Mesenchymal stem cell (in vitro differentiated cells and primary cell): ENCODE measurements around the gene PCGF5.
A peak's percentile ranks its signal among the peaks of the same experiment; 100 is the strongest.

Experiments
- DNase-seq: peaks from one replicate; pipeline ENCODE4 v3.0.0-alpha.2; 2013
- H2AFZ ChIP-seq: one replicate; pipeline ENCODE4 v1.6.1; 2013; ENCODE audit warnings: low read depth, mild to moderate bottlenecking, control low read depth, inconsistent platforms, low read length, moderate library complexity
- H2AK5ac ChIP-seq: 2 replicates; pipeline ENCODE4 v1.6.1; 2013; ENCODE audit warnings: low read length, moderate library complexity, mild to moderate bottlenecking, inconsistent platforms; ENCODE audit not compliant: severe bottlenecking
- H2BK120ac ChIP-seq: one replicate; pipeline ENCODE4 v1.6.1; 2013; ENCODE audit warnings: low read depth, mild to moderate bottlenecking, inconsistent platforms, low read length, moderate library complexity
- H2BK12ac ChIP-seq, 2 experiments: one replicate each; pipeline ENCODE4 v1.6.1; 2013; ENCODE audit warnings: inconsistent platforms in 2 of 2, low read length in 2 of 2, mild to moderate bottlenecking in 2 of 2, moderate library complexity in 2 of 2, control low read depth in 1 of 2
- H2BK15ac ChIP-seq: one replicate; pipeline ENCODE4 v1.6.1; 2013; ENCODE audit warnings: mild to moderate bottlenecking, low read depth, inconsistent platforms; ENCODE audit not compliant: poor library complexity, severe bottlenecking
- H2BK5ac ChIP-seq: 2 replicates; pipeline ENCODE4 v1.6.1; 2013; ENCODE audit warnings: low read depth, mild to moderate bottlenecking, low read length, control low read depth, inconsistent platforms; ENCODE audit not compliant: poor library complexity, severe bottlenecking
- H3K14ac ChIP-seq, 2 experiments: one replicate each; pipeline ENCODE4 v1.6.1; 2013; ENCODE audit warnings: inconsistent platforms in 2 of 2, low read length in 2 of 2, control low read depth in 1 of 2, mild to moderate bottlenecking in 1 of 2, moderate library complexity in 1 of 2
- H3K18ac ChIP-seq, 2 experiments: one replicate each; pipeline ENCODE4 v1.6.1; 2013; ENCODE audit warnings: inconsistent platforms in 2 of 2, low read length in 2 of 2, control low read depth in 1 of 2, low read depth in 1 of 2, mild to moderate bottlenecking in 1 of 2
- H3K23ac ChIP-seq, 2 experiments: one replicate each; pipeline ENCODE4 v1.6.1; 2013; ENCODE audit warnings: inconsistent platforms in 2 of 2, low read length in 2 of 2, mild to moderate bottlenecking in 2 of 2, moderate library complexity in 2 of 2, control low read depth in 1 of 2
- H3K27ac ChIP-seq: 2 replicates; pipeline ENCODE4 v1.5.1; 2013; ENCODE audit warnings: mild to moderate bottlenecking, moderate library complexity, low read length, control low read depth, inconsistent platforms; ENCODE audit not compliant: poor library complexity, severe bottlenecking
- H3K27me3 ChIP-seq, 2 experiments: 2 replicates each; pipeline versions ENCODE4 v1.6.1 to v1.7.0; 2013; ENCODE audit warnings: low read length in 2 of 2, mild to moderate bottlenecking in 2 of 2, moderate library complexity in 2 of 2, control low read depth in 1 of 2, inconsistent platforms in 1 of 2; ENCODE audit not compliant: control insufficient read depth in 1 of 2, insufficient read depth in 1 of 2
- H3K36me3 ChIP-seq, 2 experiments: 2 replicates each; pipeline versions ENCODE4 v1.6.1 to v1.7.0; 2013; ENCODE audit warnings: low read length in 2 of 2, control low read depth in 1 of 2, inconsistent platforms in 1 of 2, low read depth in 1 of 2, mild to moderate bottlenecking in 1 of 2; ENCODE audit not compliant: insufficient read depth in 2 of 2, control insufficient read depth in 1 of 2
- H3K4ac ChIP-seq, 2 experiments: one replicate each; pipeline ENCODE4 v1.6.1; 2013; ENCODE audit warnings: inconsistent platforms in 2 of 2, low read length in 2 of 2, mild to moderate bottlenecking in 2 of 2, moderate library complexity in 2 of 2, control low read depth in 1 of 2, low read depth in 1 of 2
- H3K4me1 ChIP-seq: 2 replicates; pipeline ENCODE4 v1.6.1; 2013; ENCODE audit warnings: low read depth, low read length, control low read depth; ENCODE audit not compliant: control insufficient read depth, insufficient read depth
- H3K4me2 ChIP-seq: 2 replicates; pipeline ENCODE4 v1.6.1; 2013; ENCODE audit warnings: low read length, mild to moderate bottlenecking, inconsistent platforms; ENCODE audit not compliant: poor library complexity, severe bottlenecking
- H3K4me3 ChIP-seq, 2 experiments: 2 replicates each; pipeline versions ENCODE4 v1.5.1 to v1.7.0; 2013; ENCODE audit warnings: low read length in 2 of 2, mild to moderate bottlenecking in 2 of 2, control low read depth in 1 of 2, low read depth in 1 of 2; ENCODE audit not compliant: insufficient read depth in 1 of 2
- H3K79me1 ChIP-seq: replicated peaks from 2 replicates; pipeline ENCODE4 v1.6.1; 2013; ENCODE audit warnings: mild to moderate bottlenecking, control low read depth, low read length, inconsistent platforms; ENCODE audit not compliant: poor library complexity, severe bottlenecking
- H3K9ac ChIP-seq: 2 replicates; pipeline ENCODE4 v1.7.0; 2013; ENCODE audit warnings: mild to moderate bottlenecking, low read length, moderate library complexity
- H3K9me3 ChIP-seq: 2 replicates; pipeline ENCODE4 v1.7.0; 2013; ENCODE audit warnings: mild to moderate bottlenecking, low read length; ENCODE audit not compliant: control insufficient read depth
- H4K8ac ChIP-seq: one replicate; pipeline ENCODE4 v1.6.1; 2013; ENCODE audit warnings: inconsistent platforms, mild to moderate bottlenecking, low read length, moderate library complexity
- H4K91ac ChIP-seq: one replicate; pipeline ENCODE4 v1.6.1; 2013; ENCODE audit warnings: mild to moderate bottlenecking, low read length, inconsistent platforms
- WGBS: methylation state at CpG from one replicate; pipeline ENCODE4 v1.1.7; 2013; ENCODE audit warnings: mixed read lengths; 5-methylcytosine and 5-hydroxymethylcytosine counted together

PCGF5 gene

GRCh38 chr10:91289305-91289704 is 68.8 kb downstream of the PCGF5 start:
- no peak overlapping the region for H3K4me3 ChIP-seq
- H2AK5ac ChIP-seq: no peak overlapping the region
- no peaks in the 10 kb centered on the region for H3K9me3 ChIP-seq
- H3K4me1 ChIP-seq: no peaks in the 10 kb centered on the region
- no peak overlapping the region for H2BK15ac ChIP-seq
- DNase-seq: peak; percentile 60
- no peaks in the 10 kb centered on the region for H3K79me1 ChIP-seq
- H3K18ac ChIP-seq: no peak overlapping the region
- H3K27ac ChIP-seq: no peak overlapping the region
- H3K14ac ChIP-seq: no peak overlapping the region
- H3K4ac ChIP-seq: no peak overlapping the region
- H4K8ac ChIP-seq: no peak overlapping the region
- peaks cover 0 to 12% of the 10 kb centered on the region in 2 experiments for H3K27me3 ChIP-seq
- no peak overlapping the region for H2AFZ ChIP-seq
- no peak overlapping the region for H2BK12ac ChIP-seq
- no peak overlapping the region for H2BK5ac ChIP-seq
- no peak overlapping the region for H3K4me2 ChIP-seq
- H3K9ac ChIP-seq: no peak overlapping the region
- H4K91ac ChIP-seq: no peak overlapping the region
- H3K36me3 ChIP-seq: no peaks in the 10 kb centered on the region
- H2BK120ac ChIP-seq: no peak overlapping the region
- 73% methylated on average over 1 of the region's 1 CpG for WGBS
- H3K23ac ChIP-seq: no peak overlapping the region

GRCh38 chr10:91290607-91291006 is 70.1 kb downstream of the PCGF5 start:
- no peak overlapping the region for H3K23ac ChIP-seq
- H4K8ac ChIP-seq: no peak overlapping the region
- H3K9ac ChIP-seq: no peak overlapping the region
- H2AK5ac ChIP-seq: no peak overlapping the region
- no peaks in the 10 kb centered on the region for H3K36me3 ChIP-seq
- H2BK15ac ChIP-seq: no peak overlapping the region
- H3K79me1 ChIP-seq: no peaks in the 10 kb centered on the region
- H2BK120ac ChIP-seq: no peak overlapping the region
- no peaks in the 10 kb centered on the region for H3K4me1 ChIP-seq
- DNase-seq: no peak
- no peak overlapping the region for H2AFZ ChIP-seq
- peaks cover 0 to 12% of the 10 kb centered on the region in 2 experiments for H3K27me3 ChIP-seq
- no peak overlapping the region for H3K4me2 ChIP-seq
- H3K4ac ChIP-seq: no peak overlapping the region
- H3K4me3 ChIP-seq: no peak overlapping the region
- H2BK5ac ChIP-seq: no peak overlapping the region
- 93% methylated on average over 4 of the region's 5 CpGs for WGBS
- H3K9me3 ChIP-seq: no peaks in the 10 kb centered on the region
- H3K27ac ChIP-seq: no peak overlapping the region
- no peak overlapping the region for H3K18ac ChIP-seq
- no peak overlapping the region for H2BK12ac ChIP-seq
- no peak overlapping the region for H3K14ac ChIP-seq
- H4K91ac ChIP-seq: no peak overlapping the region

- no peaks in the 10 kb centered on the region for H3K9me3 ChIP-seq
- H2BK15ac ChIP-seq: no peak overlapping the region
- no peak overlapping the region for H3K4ac ChIP-seq
- no peak overlapping the region for H3K18ac ChIP-seq
- peaks cover 0 to 12% of the 10 kb centered on the region in 2 experiments for H3K27me3 ChIP-seq
- no peak overlapping the region for H2BK5ac ChIP-seq
- H3K4me2 ChIP-seq: no peak overlapping the region
- H3K23ac ChIP-seq: no peak overlapping the region
- H3K27ac ChIP-seq: no peak overlapping the region
- no peak overlapping the region for H2BK12ac ChIP-seq
- no peaks in the 10 kb centered on the region for H3K79me1 ChIP-seq
- no peak overlapping the region for H3K4me3 ChIP-seq
- no peak overlapping the region for H4K8ac ChIP-seq
- H3K9ac ChIP-seq: no peak overlapping the region
- DNase-seq: no peak
- no peak overlapping the region for H3K14ac ChIP-seq
- no peak overlapping the region for H4K91ac ChIP-seq
- 74% methylated on average over 3 of the region's 3 CpGs for WGBS
- H3K4me1 ChIP-seq: peaks cover 1% of the 10 kb centered on the region
- no peak overlapping the region for H2AK5ac ChIP-seq
- H2AFZ ChIP-seq: no peak overlapping the region
- H2BK120ac ChIP-seq: no peak overlapping the region
- no peaks in the 10 kb centered on the region for H3K36me3 ChIP-seq
Measured at GRCh38 chr10:91294134-91294906, 73.9 kb downstream of the PCGF5 start.

- Histone ChIP-seq H3K14ac (no peak overlapping the region), H3K27me3 (peaks cover 0 to 12% of the 10 kb centered on the region in 2 experiments), H3K79me1 (no peaks in the 10 kb centered on the region), H3K4me1 (peaks cover 1% of the 10 kb centered on the region), H4K8ac (no peak overlapping the region), H2BK12ac (no peak overlapping the region), H2AK5ac (no peak overlapping the region), H3K27ac (no peak overlapping the region), H3K23ac (no peak overlapping the region), H2AFZ (no peak overlapping the region), H3K4me2 (no peak overlapping the region), H3K4ac (no peak overlapping the region), H2BK15ac (no peak overlapping the region), H4K91ac (no peak overlapping the region), H3K18ac (no peak overlapping the region), H3K9me3 (no peaks in the 10 kb centered on the region), H3K36me3 (no peaks in the 10 kb centered on the region), H3K9ac (no peak overlapping the region), H2BK120ac (no peak overlapping the region), H3K4me3 (no peak overlapping the region), H2BK5ac (no peak overlapping the region)
- DNase-seq: no peak
- WGBS: 95% methylated on average over 4 of the region's 6 CpGs
Measured at GRCh38 chr10:91295346-91295745, 74.9 kb downstream of the PCGF5 start.
